Nephron progenitor cell (in vitro differentiated cells): Measurements from ENCODE around the gene GGTLC2.
"Not testable (repeated sequence)": the region's sequence is repeated elsewhere in the genome, so short reads cannot be mapped to it uniquely, and the experiment has no call there.

Source experiments
- DNase-seq: peaks from one replicate; pipeline ENCODE4 v3.0.0; 2021
- H3K27ac Mint-ChIP-seq: 2 replicates; pipeline ENCODE4 v1.8.0; 2021; ENCODE audit warnings: mild to moderate bottlenecking, moderate library complexity, mixed read lengths
- H3K27me3 Mint-ChIP-seq: 2 replicates; pipeline ENCODE4 v1.8.0; 2021; ENCODE audit warnings: mild to moderate bottlenecking, low read depth, mixed read lengths; ENCODE audit not compliant: poor library complexity
- H3K36me3 Mint-ChIP-seq: 2 replicates; pipeline ENCODE4 v1.8.0; 2021; ENCODE audit warnings: low read depth, mixed read lengths
- H3K4me1 Mint-ChIP-seq: 2 replicates; pipeline ENCODE4 v1.8.0; 2021; ENCODE audit warnings: mixed read lengths
- H3K4me3 Mint-ChIP-seq: 2 replicates; pipeline ENCODE4 v1.8.0; 2021; ENCODE audit warnings: mild to moderate bottlenecking, moderate library complexity, mixed read lengths
- H3K9me3 Mint-ChIP-seq: 2 replicates; pipeline ENCODE4 v1.8.0; 2021; ENCODE audit warnings: mild to moderate bottlenecking, moderate library complexity, mixed read lengths
- TF ChIP-seq, protein P1 (sequence below): fragments of 200-600 bp; sonication (generic); IDR thresholded peaks from 2 replicates; pipeline ENCODE4 v1.5.0; 2021; ENCODE audit warnings: antibody characterized with exemption

GGTLC2 gene

GRCh38 chr22:22604326-22605073, 39.9 kb upstream of the GGTLC2 start:
- Mint-ChIP-seq H3K9me3 (no peaks in the 10 kb centered on the region), H3K4me3 (no peak overlapping the region), H3K27ac (no peak overlapping the region), H3K27me3 (peaks cover 42% of the 10 kb centered on the region), H3K36me3 (no peaks in the 10 kb centered on the region), H3K4me1 (peaks cover 10% of the 10 kb centered on the region)
- TF ChIP-seq, protein P1, sequence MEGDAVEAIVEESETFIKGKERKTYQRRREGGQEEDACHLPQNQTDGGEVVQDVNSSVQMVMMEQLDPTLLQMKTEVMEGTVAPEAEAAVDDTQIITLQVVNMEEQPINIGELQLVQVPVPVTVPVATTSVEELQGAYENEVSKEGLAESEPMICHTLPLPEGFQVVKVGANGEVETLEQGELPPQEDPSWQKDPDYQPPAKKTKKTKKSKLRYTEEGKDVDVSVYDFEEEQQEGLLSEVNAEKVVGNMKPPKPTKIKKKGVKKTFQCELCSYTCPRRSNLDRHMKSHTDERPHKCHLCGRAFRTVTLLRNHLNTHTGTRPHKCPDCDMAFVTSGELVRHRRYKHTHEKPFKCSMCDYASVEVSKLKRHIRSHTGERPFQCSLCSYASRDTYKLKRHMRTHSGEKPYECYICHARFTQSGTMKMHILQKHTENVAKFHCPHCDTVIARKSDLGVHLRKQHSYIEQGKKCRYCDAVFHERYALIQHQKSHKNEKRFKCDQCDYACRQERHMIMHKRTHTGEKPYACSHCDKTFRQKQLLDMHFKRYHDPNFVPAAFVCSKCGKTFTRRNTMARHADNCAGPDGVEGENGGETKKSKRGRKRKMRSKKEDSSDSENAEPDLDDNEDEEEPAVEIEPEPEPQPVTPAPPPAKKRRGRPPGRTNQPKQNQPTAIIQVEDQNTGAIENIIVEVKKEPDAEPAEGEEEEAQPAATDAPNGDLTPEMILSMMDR: no peak
- no peak for DNase-seq

- peaks cover 37% of the 10 kb centered on the region for H3K27me3 Mint-ChIP-seq
- DNase-seq: no peak
- H3K4me1 Mint-ChIP-seq: peaks cover 14% of the 10 kb centered on the region
- no peak overlapping the region for H3K27ac Mint-ChIP-seq
- TF ChIP-seq, protein P1: no peak
- no peaks in the 10 kb centered on the region for H3K9me3 Mint-ChIP-seq
- no peaks in the 10 kb centered on the region for H3K36me3 Mint-ChIP-seq
- H3K4me3 Mint-ChIP-seq: no peak overlapping the region
Observed at GRCh38 chr22:22605074-22605404, 39.4 kb upstream of the GGTLC2 start.

- not testable (repeated sequence) for H3K27ac Mint-ChIP-seq, H3K36me3 Mint-ChIP-seq, H3K4me3 Mint-ChIP-seq, DNase-seq, H3K9me3 Mint-ChIP-seq
- H3K27me3 Mint-ChIP-seq: peaks cover 36% of the 10 kb centered on the region
- peaks cover 14% of the 10 kb centered on the region for H3K4me1 Mint-ChIP-seq
Observed at GRCh38 chr22:22608022-22608421, 36.4 kb upstream of the GGTLC2 start.

DNA sequence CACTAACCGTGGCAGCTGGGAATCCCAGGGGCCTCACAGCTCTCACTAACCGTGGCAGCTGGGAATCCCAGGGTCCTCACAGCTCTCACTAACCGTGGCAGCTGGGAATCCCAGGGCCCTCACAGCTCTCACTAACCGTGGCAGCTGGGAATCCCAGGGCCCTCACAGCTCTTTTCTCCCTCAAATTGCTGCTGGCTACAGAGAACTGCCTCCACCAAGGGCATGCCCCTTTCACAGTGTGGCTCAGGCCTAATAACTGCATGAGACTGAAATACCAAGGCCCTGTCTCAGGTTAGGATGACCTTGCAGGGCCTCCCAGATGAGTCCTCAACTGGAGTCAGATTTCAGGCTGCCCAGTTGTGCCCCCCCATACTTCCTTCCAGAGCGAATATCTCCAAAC, 35.1 kb upstream of the GGTLC2 start:
- H3K9me3 Mint-ChIP-seq: no peaks in the 10 kb centered on the region
- peak overlapping the region; percentile 19 for H3K27ac Mint-ChIP-seq
- peaks cover 14% of the 10 kb centered on the region for H3K4me1 Mint-ChIP-seq
- TF ChIP-seq, protein P1: no peak
- H3K4me3 Mint-ChIP-seq: no peak overlapping the region
- peak; percentile 14 for DNase-seq
- no peaks in the 10 kb centered on the region for H3K36me3 Mint-ChIP-seq
- H3K27me3 Mint-ChIP-seq: peaks cover 38% of the 10 kb centered on the region

- TF ChIP-seq, protein P1: no peak
- H3K9me3 Mint-ChIP-seq: peaks cover 14% of the 10 kb centered on the region
- peaks cover 23% of the 10 kb centered on the region for H3K4me1 Mint-ChIP-seq
- no peaks in the 10 kb centered on the region for H3K36me3 Mint-ChIP-seq
- H3K27ac Mint-ChIP-seq: no peak overlapping the region
- no peak for DNase-seq
- no peak overlapping the region for H3K4me3 Mint-ChIP-seq
- peaks cover 61% of the 10 kb centered on the region for H3K27me3 Mint-ChIP-seq
Observed at GRCh38 chr22:22612516-22612915, 31.9 kb upstream of the GGTLC2 start.

DNA sequence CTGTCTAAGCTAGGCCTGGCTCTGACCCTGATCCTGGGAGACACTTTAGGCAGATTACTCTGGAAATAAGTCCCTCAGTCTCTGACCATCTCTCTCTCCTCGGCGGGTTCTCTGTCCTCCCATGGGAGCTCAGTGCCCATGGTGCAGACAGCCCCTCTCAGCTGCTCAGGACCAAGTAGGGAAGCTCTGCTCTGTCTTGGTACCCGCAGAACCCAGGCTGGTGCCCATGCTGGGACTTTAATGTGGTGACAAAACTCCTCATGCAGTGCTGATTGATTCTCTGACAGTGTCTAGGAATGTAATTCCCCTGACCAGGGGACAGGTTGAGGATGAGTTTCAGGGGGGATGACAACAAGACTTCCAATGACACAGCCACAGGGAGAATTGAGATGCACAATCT, 30.3 kb upstream of the GGTLC2 start:
- no peak for DNase-seq
- H3K27ac Mint-ChIP-seq: no peak overlapping the region
- peaks cover 68% of the 10 kb centered on the region for H3K27me3 Mint-ChIP-seq
- peaks cover 14% of the 10 kb centered on the region for H3K9me3 Mint-ChIP-seq
- no peaks in the 10 kb centered on the region for H3K36me3 Mint-ChIP-seq
- H3K4me1 Mint-ChIP-seq: peaks cover 17% of the 10 kb centered on the region
- no peak overlapping the region for H3K4me3 Mint-ChIP-seq
- TF ChIP-seq, protein P1: no peak
